Suprapubic skin (tissue), 4 donors: ENCODE results near the gene ARID5A. TPM values are rescaled to one million over a fixed set of nuclear protein-coding genes. Genes with fewer than 3 reads are reported as not detected.

Experiments used
- DNase-seq, 2 donors: peaks; one replicate each; pipeline ENCODE4 v3.0.0-alpha.2; 2019; ENCODE audit warnings: low spot score in 2 of 2
- H3K27ac ChIP-seq: fragments of 200-600 bp; sonication (generic); one replicate; pipeline ENCODE4 v1.5.1; 2019
- H3K27me3 ChIP-seq: fragments of 200-600 bp; sonication (generic); one replicate; pipeline ENCODE4 v1.5.1; 2019
- H3K36me3 ChIP-seq: fragments of 200-600 bp; sonication (generic); one replicate; pipeline ENCODE4 v1.5.1; 2019
- H3K4me1 ChIP-seq: fragments of 200-600 bp; sonication (generic); one replicate; pipeline ENCODE4 v1.5.1; 2019
- H3K4me3 ChIP-seq: fragments of 200-600 bp; sonication (generic); one replicate; pipeline ENCODE4 v1.5.1; 2019; ENCODE audit warnings: mild to moderate bottlenecking
- H3K9me3 ChIP-seq: fragments of 200-600 bp; sonication (generic); one replicate; pipeline ENCODE4 v1.5.1; 2019
- EP300 ChIP-seq: sonication (generic); formaldehyde crosslinking; IDR thresholded peaks from one replicate; pipeline ENCODE4 v1.6.1; 2017; ENCODE audit warnings: antibody characterized with exemption
- POLR2A ChIP-seq, 2 donors: fragments of 450-650 bp; IDR thresholded peaks; one replicate each; pipeline ENCODE4 v1.6.1; 2017; ENCODE audit warnings: antibody characterized with exemption in 2 of 2, mild to moderate bottlenecking in 2 of 2, moderate library complexity in 2 of 2
- POLR2AphosphoS5 ChIP-seq, 3 donors: sonication (generic); formaldehyde crosslinking; IDR thresholded peaks; one replicate each; pipeline ENCODE4 v1.6.1; 2017; ENCODE audit warnings: antibody characterized with exemption in 3 of 3
- WGBS: methylation state at CpG from one replicate; pipeline ENCODE4 v1.1.5; 2018; 5-methylcytosine and 5-hydroxymethylcytosine counted together
- total RNA-seq, 4 donors: library from RNA; depleted of rRNA; stranded (reverse); fragments of >200 nt; gene quantifications; one replicate each; pipeline ENCODE4 v1.1.0, GENCODE V29; 2016
- TF ChIP-seq, protein P1 (sequence below), 2 donors: fragments of 200-600 bp in 1 of 2; fragments of 450-650 bp in 1 of 2; sonication (generic) in 1 of 2; IDR thresholded peaks; one replicate each; pipeline ENCODE4 v1.5.1; 2016 to 2019; ENCODE audit warnings: antibody characterized with exemption in 2 of 2, mild to moderate bottlenecking in 1 of 2, moderate library complexity in 1 of 2

The ARID5A gene
- total RNA-seq, 4 donors from 2014 or later = 11.4 to 22.4 (median 15.0) TPM

DNA sequence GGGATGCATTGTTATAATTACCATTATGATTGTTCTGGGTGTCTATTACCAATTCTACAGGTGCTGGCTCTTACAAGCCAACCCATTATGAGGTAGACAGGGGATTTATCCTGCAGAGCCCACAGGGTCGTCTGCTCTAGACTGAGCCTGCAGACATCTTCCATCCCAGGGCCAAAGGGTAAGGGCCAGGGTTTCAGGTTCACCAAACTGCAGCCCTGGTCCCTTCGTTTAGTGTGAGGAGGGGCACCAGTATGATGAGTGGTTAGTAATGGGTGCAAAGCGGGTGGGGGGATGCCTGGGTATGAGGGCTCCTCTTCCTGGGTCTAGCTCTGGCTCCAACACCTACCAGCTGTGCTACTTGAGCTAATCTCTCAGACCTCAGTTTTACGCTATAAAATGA is 1.2 kb upstream of the ARID5A start:
- Histone ChIP-seq H3K4me3 (no peak overlapping the region), H3K36me3 (no peaks in the 10 kb centered on the region), H3K27me3 (no peaks in the 10 kb centered on the region), H3K27ac (no peak overlapping the region), H3K9me3 (no peaks in the 10 kb centered on the region), H3K4me1 (peaks cover 85% of the 10 kb centered on the region)
- no peak for TF ChIP-seq EP300
- no peak for TF ChIP-seq POLR2A (IDR thresholded peaks at IDR 0.05)
- TF ChIP-seq, protein P1, sequence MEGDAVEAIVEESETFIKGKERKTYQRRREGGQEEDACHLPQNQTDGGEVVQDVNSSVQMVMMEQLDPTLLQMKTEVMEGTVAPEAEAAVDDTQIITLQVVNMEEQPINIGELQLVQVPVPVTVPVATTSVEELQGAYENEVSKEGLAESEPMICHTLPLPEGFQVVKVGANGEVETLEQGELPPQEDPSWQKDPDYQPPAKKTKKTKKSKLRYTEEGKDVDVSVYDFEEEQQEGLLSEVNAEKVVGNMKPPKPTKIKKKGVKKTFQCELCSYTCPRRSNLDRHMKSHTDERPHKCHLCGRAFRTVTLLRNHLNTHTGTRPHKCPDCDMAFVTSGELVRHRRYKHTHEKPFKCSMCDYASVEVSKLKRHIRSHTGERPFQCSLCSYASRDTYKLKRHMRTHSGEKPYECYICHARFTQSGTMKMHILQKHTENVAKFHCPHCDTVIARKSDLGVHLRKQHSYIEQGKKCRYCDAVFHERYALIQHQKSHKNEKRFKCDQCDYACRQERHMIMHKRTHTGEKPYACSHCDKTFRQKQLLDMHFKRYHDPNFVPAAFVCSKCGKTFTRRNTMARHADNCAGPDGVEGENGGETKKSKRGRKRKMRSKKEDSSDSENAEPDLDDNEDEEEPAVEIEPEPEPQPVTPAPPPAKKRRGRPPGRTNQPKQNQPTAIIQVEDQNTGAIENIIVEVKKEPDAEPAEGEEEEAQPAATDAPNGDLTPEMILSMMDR (IDR thresholded peaks at IDR 0.05) = no peak
- no peak for TF ChIP-seq POLR2AphosphoS5 (IDR thresholded peaks at IDR 0.05)
- WGBS = 88% methylated on average over 4 of the region's 4 CpGs
- DNase-seq = no peak

DNA sequence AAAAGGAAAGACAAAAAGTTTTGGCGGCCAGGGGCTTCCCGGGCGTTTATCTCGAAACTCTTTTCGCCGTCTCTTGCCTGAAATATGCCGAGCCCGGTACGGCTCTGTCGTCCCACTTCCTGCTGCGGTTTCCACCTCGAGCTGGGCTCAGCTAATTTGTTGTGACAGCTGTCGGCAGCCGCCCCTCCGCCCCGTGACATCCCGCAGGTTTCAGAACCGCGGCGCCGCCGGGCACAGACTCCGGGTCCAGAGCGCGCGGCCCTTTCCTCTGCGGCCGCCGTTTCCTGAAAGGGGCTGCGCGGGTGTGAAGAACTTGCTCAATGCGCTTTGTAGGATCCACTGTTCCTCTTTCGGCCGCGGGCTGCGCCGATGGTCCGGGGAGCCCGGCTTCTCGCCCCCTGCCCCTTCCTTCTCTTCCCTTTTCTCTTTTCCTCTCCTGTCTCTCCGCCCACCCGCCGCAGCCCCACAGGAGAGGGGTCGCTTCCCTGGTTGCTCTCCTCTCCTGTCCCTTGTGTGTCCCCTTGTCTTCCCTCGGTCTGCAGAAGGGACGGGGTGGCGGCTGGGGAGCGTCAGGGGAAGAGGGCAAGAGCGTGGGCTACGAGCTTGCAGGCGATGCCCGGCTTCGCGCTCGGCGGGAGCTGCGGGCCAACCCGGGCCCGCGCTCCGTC is 648 bp downstream of the ARID5A start:
- Histone ChIP-seq H3K27ac (peak overlapping the region; percentile 86), H3K36me3 (no peaks in the 10 kb centered on the region), H3K4me1 (peaks cover 86% of the 10 kb centered on the region), H3K27me3 (no peaks in the 10 kb centered on the region), H3K9me3 (no peaks in the 10 kb centered on the region), H3K4me3 (peak overlapping the region; percentile 62)
- 0% methylated on average over 46 of the region's 61 CpGs for WGBS
- no peak for TF ChIP-seq POLR2A (IDR thresholded peaks at IDR 0.05)
- peak in 1 of 3 donors; percentile 58 for TF ChIP-seq POLR2AphosphoS5 (IDR thresholded peaks at IDR 0.05)
- DNase-seq = peak; percentile 88 to 92

DNA sequence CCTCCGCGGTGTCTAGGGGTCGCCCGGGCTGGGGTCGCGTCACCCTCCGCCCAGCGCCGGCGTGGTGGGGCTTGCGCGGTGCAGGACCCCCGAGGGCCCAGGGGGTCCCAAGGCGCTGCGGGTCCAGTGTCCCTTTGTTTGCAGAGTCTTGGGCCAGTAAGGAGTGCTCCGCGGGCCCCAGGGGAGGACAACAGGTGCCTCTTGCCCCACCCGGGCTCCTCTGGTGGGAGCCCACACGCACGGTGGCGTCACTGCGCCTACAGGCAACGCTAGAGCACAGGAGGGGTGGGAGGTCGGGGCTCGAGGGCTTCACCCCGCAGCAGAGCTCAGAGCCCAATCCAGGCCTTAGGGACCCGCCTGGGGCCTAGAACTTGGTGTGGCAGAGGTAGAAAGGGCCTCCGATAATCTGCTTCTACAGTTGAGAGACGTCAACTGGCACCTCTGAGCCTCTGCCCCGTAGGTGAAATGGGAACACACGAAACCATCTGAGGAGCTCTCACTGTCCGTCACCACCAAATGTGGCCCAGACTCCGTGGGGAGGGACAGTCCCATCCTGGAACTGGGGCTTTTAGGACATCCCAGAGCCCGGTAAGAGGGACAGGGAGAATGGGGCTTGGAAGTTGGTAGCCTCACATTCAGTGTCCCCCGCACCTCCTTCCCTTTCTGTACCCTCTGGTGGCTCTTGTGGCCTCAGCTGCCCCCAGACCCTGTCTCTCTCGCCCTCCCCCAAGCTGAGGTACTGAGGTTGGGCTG is 1.4 kb downstream of the ARID5A start:
- WGBS = 13% methylated on average over 28 of the region's 36 CpGs
- DNase-seq = no peak
- peaks cover 4% of the 10 kb centered on the region for H3K36me3 ChIP-seq
- TF ChIP-seq, protein P1 (IDR thresholded peaks at IDR 0.05) = no peak
- TF ChIP-seq POLR2A (IDR thresholded peaks at IDR 0.05) (no peak), POLR2AphosphoS5 (IDR thresholded peaks at IDR 0.05) (no peak), EP300 (no peak)
- H3K9me3 ChIP-seq = no peaks in the 10 kb centered on the region
- H3K4me3 ChIP-seq = peak overlapping the region; percentile 62
- no peaks in the 10 kb centered on the region for H3K27me3 ChIP-seq
- peaks cover 79% of the 10 kb centered on the region for H3K4me1 ChIP-seq
- H3K27ac ChIP-seq = peak overlapping the region; percentile 86

DNA sequence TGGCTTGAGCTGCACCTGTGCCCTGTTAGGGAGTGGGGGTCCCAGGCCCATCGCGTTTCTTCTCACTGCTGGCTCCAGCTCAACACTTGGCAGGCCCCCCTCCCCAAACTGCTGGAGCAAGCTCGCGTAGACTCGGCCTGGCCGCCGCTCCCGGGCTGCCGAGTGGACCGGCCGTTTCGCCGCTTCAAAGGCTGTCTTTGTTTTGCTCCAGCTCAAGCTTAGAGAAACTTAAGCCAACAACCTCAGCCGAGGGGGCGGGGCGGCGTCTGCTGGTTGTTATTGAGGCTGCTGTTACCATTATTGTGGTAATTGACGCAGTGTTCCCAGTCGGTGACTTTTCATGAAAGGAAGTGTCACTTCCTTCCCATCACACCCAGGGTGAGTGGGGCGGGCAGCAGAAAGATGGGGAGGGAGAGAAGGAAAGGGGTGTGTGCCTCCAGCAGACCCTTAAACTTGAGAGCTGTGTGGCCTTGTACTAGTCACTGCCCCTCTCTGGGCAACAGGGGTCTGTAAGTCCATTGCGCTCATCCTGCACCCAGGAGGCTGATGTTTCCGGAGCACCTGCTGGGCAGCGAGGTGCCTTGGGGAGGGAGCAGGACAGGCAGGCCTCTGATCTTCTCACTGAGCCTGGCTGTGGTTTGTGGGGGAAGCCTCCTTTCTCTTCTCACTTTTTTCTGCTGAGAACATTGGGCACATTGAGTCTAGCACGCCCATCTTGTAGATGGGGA is 2.1 kb downstream of the ARID5A start:
- WGBS = 42% methylated on average over 21 of the region's 24 CpGs
- peak overlapping the region; percentile 86 for H3K27ac ChIP-seq
- H3K4me3 ChIP-seq = peak overlapping the region; percentile 62
- no peaks in the 10 kb centered on the region for H3K27me3 ChIP-seq
- H3K4me1 ChIP-seq = peaks cover 72% of the 10 kb centered on the region
- TF ChIP-seq POLR2AphosphoS5 (IDR thresholded peaks at IDR 0.05) = peak in 1 of 3 donors; percentile 5
- peak; percentile 9 to 64 for TF ChIP-seq POLR2A (IDR thresholded peaks at IDR 0.05)
- TF ChIP-seq, protein P1 (IDR thresholded peaks at IDR 0.05) = no peak
- no peak for TF ChIP-seq EP300
- peaks cover 4% of the 10 kb centered on the region for H3K36me3 ChIP-seq
- no peaks in the 10 kb centered on the region for H3K9me3 ChIP-seq
- peak; percentile 92 to 95 for DNase-seq

DNA sequence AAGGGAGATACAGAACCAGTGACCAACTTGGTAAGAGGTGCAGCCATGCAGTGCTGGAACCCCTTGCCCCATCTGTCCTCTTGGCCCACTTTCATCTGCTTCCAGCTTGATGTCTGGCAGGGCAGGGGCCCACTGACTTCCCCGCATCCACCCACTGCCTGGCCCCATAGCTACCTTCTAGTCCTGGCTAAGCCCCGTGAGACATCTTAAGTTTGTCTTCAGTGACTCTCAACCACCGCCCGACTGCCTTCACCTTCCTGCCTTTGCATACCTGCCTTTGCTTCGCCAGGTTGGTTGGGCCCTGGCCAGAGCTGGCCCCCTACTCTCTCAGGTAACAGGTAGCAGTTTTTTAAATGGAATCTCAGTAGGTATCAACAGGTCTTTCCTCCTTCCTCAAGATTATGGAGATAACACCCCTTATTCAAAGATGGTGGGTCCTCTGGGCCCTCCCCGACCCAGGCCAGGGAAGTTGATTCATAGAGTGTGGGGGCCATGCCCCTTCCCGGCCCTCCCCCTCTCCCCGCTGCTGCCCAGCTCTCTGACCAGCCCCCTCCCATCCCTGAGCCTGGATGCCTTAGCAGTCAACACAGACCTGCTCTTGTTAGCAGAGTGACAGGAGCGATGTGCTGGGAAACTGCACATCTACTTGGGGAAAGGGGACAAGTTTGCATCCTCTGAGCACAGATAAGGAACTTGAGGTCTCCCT is 2.8 kb downstream of the ARID5A start:
- no peak for DNase-seq
- Histone ChIP-seq H3K27me3 (no peaks in the 10 kb centered on the region), H3K36me3 (peaks cover 4% of the 10 kb centered on the region), H3K4me1 (peaks cover 65% of the 10 kb centered on the region), H3K4me3 (peak overlapping the region; percentile 62), H3K9me3 (no peaks in the 10 kb centered on the region), H3K27ac (no peak overlapping the region)
- TF ChIP-seq POLR2AphosphoS5 (IDR thresholded peaks at IDR 0.05) (no peak), POLR2A (IDR thresholded peaks at IDR 0.05) (no peak), EP300 (no peak)
- TF ChIP-seq, protein P1 (IDR thresholded peaks at IDR 0.05) = no peak
- 82% methylated on average over 9 of the region's 9 CpGs for whole genome bisulfite sequencing
